Gastroesophageal sphincter (tissue), 4 donors: Measurements from ENCODE around the gene TTC3. TPM values are rescaled to one million over a fixed set of nuclear protein-coding genes. Genes with fewer than 3 reads are reported as not detected.
"Not testable (repeated sequence)": the region's sequence is repeated elsewhere in the genome, so short reads cannot be mapped to it uniquely, and the experiment has no call there.

Source experiments
- ATAC-seq: fragments of 150-250 bp; one replicate; pipeline ENCODE4 v1.9.1; 2016; ENCODE audit warnings: mild to moderate bottlenecking, moderate library complexity
- H3K27ac ChIP-seq, 4 donors: fragments of 200-600 bp; sonication (generic) in 3 of 4; 1 replicate in 3 of 4; 2 replicates in 1 of 4; pipeline ENCODE4 v1.5.1; 2016 to 2019
- H3K27me3 ChIP-seq: fragments of 200-600 bp; sonication (generic); one replicate; pipeline ENCODE4 v1.5.1; 2019
- H3K36me3 ChIP-seq, 2 donors: fragments of 200-600 bp; sonication (generic); one replicate each; pipeline ENCODE4 v1.5.1; 2019; ENCODE audit warnings: control low read depth in 1 of 2
- H3K4me1 ChIP-seq, 3 donors: fragments of 200-600 bp; sonication (generic); 1 replicate in 2 of 3; 2 replicates in 1 of 3; pipeline ENCODE4 v1.5.1; 2016 to 2019; ENCODE audit warnings: control low read depth in 2 of 3
- H3K4me3 ChIP-seq, 2 donors: fragments of 200-600 bp; sonication (generic); one replicate each; pipeline ENCODE4 v1.5.1; 2019; ENCODE audit warnings: mild to moderate bottlenecking in 1 of 2, moderate library complexity in 1 of 2
- H3K9me3 ChIP-seq, 3 donors: fragments of 200-600 bp; sonication (generic); one replicate each; pipeline ENCODE4 v1.5.1; 2017 to 2019; ENCODE audit warnings: control low read depth in 2 of 3
- EP300 ChIP-seq: sonication (generic); formaldehyde crosslinking; IDR thresholded peaks from one replicate; pipeline ENCODE4 v1.6.1; 2017; ENCODE audit warnings: antibody characterized with exemption, mild to moderate bottlenecking
- POLR2A ChIP-seq, 2 donors: fragments of 450-650 bp; IDR thresholded peaks; one replicate each; pipeline ENCODE4 v1.6.1; 2017; ENCODE audit warnings: antibody characterized with exemption in 2 of 2, mild to moderate bottlenecking in 2 of 2, moderate library complexity in 1 of 2
- POLR2AphosphoS5 ChIP-seq: sonication (generic); formaldehyde crosslinking; IDR thresholded peaks from one replicate; pipeline ENCODE4 v1.6.1; 2017; ENCODE audit warnings: antibody characterized with exemption
- WGBS, 2 donors: methylation state at CpG; one replicate each; pipeline ENCODE4 v1.1.5; 2018; ENCODE audit warnings: low coverage in 1 of 2; 5-methylcytosine and 5-hydroxymethylcytosine counted together
- total RNA-seq, 4 donors: library from RNA; depleted of rRNA; stranded (reverse); fragments of >200 nt; gene quantifications; one replicate each; pipeline ENCODE4 v1.1.0, GENCODE V29; 2016
- TF ChIP-seq, protein P1 (sequence below), 4 experiments: fragments of 200-600 bp in 2 of 4; fragments of 450-650 bp in 2 of 4; sonication (generic) in 1 of 4; IDR thresholded peaks; one replicate each; pipeline ENCODE4 v1.5.1; 2017 to 2019; ENCODE audit warnings: antibody characterized with exemption in 4 of 4, mild to moderate bottlenecking in 2 of 4, moderate library complexity in 2 of 4

TTC3 gene
- total RNA-seq, 4 donors from 2014 or later: 85.1 to 157 (median 127) TPM

DNA sequence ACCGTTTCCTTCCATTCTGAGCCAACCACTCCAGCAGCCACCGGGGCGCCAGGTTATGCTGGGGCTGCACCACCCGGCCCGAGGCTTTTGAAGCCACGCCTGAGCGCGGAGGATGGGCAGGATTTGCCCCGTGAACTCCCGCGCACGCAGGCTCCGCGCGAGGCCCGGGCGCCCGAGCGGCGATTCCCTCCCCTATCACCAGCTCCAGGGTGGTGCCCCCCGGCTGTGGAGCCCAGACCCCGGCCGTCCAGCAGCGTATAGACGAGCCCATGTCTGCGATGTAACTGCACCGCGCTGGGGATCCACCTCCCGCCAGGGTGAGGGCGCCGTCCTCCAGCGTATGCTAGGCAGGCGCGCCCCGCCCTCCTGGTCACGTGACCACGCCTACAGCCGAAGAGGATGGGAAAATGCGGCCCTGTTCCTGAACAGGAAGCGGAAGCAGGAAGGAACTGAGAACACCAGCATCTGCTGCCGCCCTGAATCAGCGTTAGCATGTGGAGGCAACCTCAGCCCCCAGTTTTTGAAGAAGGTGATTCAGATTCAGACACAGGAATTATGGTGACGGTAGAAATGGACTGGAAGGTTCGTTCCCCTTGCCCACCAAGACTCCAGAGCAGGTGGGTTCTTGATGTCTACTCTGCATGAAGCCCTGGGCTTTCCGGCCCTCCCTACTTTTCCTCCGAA is 148.1 kb downstream of the TTC3 start:
- Histone ChIP-seq H3K27ac (peak overlapping the region; percentile 18 to 85 (median 77)), H3K4me3 (peak overlapping the region; percentile 55 to 69), H3K27me3 (no peaks in the 10 kb centered on the region), H3K36me3 (peaks cover 0 to 32% of the 10 kb centered on the region in 2 donors), H3K4me1 (peaks cover 2 to 13% (median 6%) of the 10 kb centered on the region in 3 donors), H3K9me3 (no peaks in the 10 kb centered on the region)
- WGBS, 2 donors: 14 to 26% methylated on average over 8 to 19 of the region's 46 CpGs
- TF ChIP-seq, protein P1, sequence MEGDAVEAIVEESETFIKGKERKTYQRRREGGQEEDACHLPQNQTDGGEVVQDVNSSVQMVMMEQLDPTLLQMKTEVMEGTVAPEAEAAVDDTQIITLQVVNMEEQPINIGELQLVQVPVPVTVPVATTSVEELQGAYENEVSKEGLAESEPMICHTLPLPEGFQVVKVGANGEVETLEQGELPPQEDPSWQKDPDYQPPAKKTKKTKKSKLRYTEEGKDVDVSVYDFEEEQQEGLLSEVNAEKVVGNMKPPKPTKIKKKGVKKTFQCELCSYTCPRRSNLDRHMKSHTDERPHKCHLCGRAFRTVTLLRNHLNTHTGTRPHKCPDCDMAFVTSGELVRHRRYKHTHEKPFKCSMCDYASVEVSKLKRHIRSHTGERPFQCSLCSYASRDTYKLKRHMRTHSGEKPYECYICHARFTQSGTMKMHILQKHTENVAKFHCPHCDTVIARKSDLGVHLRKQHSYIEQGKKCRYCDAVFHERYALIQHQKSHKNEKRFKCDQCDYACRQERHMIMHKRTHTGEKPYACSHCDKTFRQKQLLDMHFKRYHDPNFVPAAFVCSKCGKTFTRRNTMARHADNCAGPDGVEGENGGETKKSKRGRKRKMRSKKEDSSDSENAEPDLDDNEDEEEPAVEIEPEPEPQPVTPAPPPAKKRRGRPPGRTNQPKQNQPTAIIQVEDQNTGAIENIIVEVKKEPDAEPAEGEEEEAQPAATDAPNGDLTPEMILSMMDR (IDR thresholded peaks at IDR 0.05): peak in 2 of 4 experiments; percentile 20 to 69
- TF ChIP-seq POLR2A (IDR thresholded peaks at IDR 0.05): peak; percentile 54 to 57
- no peak for TF ChIP-seq EP300
- peak; percentile 85 for TF ChIP-seq POLR2AphosphoS5
- ATAC-seq: peak; percentile 96

DNA sequence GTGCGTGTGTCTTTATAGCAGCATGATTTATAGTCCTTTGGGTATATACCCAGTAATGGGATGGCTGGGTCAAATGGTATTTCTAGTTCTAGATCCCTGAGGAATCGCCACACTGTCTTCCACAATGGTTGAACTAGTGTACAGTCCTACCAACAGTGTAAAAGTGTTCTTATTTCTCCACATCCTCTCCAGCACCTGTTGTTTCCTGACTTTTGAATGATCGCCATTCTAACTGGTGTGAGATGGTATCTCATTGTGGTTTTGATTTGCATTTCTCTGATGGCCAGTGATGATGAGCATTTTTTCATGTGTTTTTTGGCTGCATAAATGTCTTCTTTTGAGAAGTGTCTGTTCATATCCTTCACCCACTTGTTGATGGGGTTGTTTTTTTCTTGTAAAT is 149.2 kb downstream of the TTC3 start:
- 83 to 90% methylated on average over 1 to 2 of the region's 3 CpGs for WGBS, 2 donors
- ATAC-seq, H3K4me3 ChIP-seq, H3K27ac ChIP-seq, H3K9me3 ChIP-seq, H3K27me3 ChIP-seq: not testable (repeated sequence)
- Histone ChIP-seq H3K36me3 (peaks cover 0 to 44% of the 10 kb centered on the region in 2 donors), H3K4me1 (peaks cover 2 to 13% (median 6%) of the 10 kb centered on the region in 3 donors)

DNA sequence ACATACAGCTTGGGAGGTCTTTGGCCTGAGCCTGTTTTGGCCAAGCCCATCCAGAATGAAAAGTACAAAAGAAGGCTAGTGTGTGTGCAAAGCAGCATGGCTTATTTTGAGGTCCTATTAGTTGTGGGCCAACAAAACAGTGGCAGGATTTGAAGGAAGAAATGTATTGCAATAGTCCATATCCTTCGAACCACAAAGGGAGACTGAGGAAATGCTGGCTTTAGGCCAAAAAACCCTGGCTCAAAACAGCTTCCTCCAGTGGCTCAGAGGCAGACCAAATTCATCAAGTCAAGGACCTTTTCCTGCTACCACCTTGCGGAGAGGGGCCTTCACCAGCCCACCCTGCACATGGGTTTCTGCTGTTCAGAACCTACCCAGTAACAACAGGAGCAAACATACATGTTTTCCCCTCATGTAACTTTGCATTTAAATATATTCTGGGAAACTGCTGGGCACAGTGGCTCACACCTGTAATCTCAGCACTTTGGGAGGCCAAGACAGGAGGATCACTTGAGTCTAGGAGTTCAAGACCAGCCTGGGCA is 150.8 kb downstream of the TTC3 start:
- no peak for ATAC-seq
- Histone ChIP-seq H3K27ac (no peak overlapping the region), H3K27me3 (no peaks in the 10 kb centered on the region), H3K4me1 (peaks cover 2 to 13% (median 6%) of the 10 kb centered on the region in 3 donors), H3K9me3 (no peaks in the 10 kb centered on the region), H3K36me3 (peaks cover 0 to 60% of the 10 kb centered on the region in 2 donors), H3K4me3 (no peak overlapping the region)
- 83 to 100% methylated on average over 2 of the region's 2 CpGs for WGBS, 2 donors
- TF ChIP-seq EP300: no peak
- TF ChIP-seq POLR2A (IDR thresholded peaks at IDR 0.05): no peak
- TF ChIP-seq POLR2AphosphoS5: no peak
- TF ChIP-seq, protein P1 (IDR thresholded peaks at IDR 0.05): no peak

DNA sequence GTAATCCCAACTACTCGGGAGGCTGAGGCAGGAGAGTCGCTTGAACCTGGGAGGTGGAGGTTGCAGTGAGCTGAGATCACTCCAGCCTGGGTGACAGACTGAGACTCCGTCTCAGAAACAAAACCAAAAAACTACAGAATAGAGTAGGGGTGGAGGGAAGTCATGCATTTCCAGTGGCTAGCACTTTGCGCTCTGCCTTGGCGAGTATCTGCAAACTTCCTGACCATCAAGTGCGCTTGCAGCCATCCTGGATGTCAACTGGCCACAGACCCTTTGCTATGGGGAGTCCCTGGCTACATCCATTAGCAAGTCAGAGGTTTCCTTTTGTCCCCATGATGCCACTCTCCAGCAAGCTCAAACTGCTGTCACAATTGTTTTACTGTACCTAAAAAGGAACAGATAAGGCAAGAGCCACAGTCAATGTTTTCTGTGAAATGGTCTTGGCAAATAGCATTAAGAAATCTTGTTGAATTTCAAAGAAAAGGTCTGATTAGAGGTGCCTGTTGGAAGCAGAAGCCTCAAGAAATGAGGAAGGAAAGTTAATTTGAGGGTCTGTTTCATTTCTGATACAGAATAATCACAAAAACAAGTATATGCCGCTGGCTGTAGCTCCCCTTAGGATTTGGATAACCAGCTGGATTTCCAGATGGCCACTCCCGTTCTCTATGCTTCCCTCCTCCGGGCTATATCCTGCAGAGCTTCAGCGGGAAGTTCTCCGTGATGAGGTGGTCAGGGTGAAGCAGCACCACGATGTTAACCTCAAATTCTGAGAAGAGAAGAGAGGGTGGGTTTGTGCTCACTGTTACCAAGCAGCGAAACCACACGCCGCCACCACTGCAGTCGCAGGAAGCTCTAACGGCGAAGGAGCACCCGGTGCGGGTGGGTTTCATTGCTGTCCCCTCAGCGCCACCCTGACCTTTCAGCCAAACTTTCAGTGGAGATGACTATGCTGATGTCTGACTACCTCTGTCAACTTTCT is 152.1 kb downstream of the TTC3 start:
- H3K27ac ChIP-seq: no peak overlapping the region
- ATAC-seq: no peak
- TF ChIP-seq POLR2A (IDR thresholded peaks at IDR 0.05) (no peak), POLR2AphosphoS5 (no peak), EP300 (no peak)
- TF ChIP-seq, protein P1 (IDR thresholded peaks at IDR 0.05): no peak
- H3K9me3 ChIP-seq: no peaks in the 10 kb centered on the region
- 87 to 91% methylated on average over 7 to 17 of the region's 21 CpGs for WGBS, 2 donors
- H3K36me3 ChIP-seq: peaks cover 0 to 73% of the 10 kb centered on the region in 2 donors
- H3K4me3 ChIP-seq: no peak overlapping the region
- peaks cover 0 to 7% (median 2%) of the 10 kb centered on the region in 3 donors for H3K4me1 ChIP-seq
- H3K27me3 ChIP-seq: no peaks in the 10 kb centered on the region
